IPS-18a (cell line): ENCODE measurements around the gene KPTN.

ENCODE experiments used
- H3K27ac ChIP-seq: one replicate; pipeline ENCODE4 v1.5.1; 2013; ENCODE audit warnings: low read length
- H3K27me3 ChIP-seq: one replicate; pipeline ENCODE4 v1.6.1; 2013; ENCODE audit warnings: mild to moderate bottlenecking, low read length; ENCODE audit not compliant: control insufficient read depth, insufficient read depth
- H3K36me3 ChIP-seq: one replicate; pipeline ENCODE4 v1.6.1; 2013; ENCODE audit warnings: low read depth, low read length; ENCODE audit not compliant: control insufficient read depth
- H3K4me1 ChIP-seq: one replicate; pipeline ENCODE4 v1.6.1; 2013; ENCODE audit warnings: low read depth, low read length; ENCODE audit not compliant: control insufficient read depth
- H3K4me3 ChIP-seq: one replicate; pipeline ENCODE4 v1.5.1; 2013; ENCODE audit warnings: low read length
- H3K9ac ChIP-seq: one replicate; pipeline ENCODE4 v1.6.1; 2013; ENCODE audit warnings: mild to moderate bottlenecking, low read length, moderate library complexity
- H3K9me3 ChIP-seq: one replicate; pipeline ENCODE4 v1.6.1; 2013; ENCODE audit warnings: low read depth, low read length; ENCODE audit not compliant: control insufficient read depth

KPTN gene

GRCh38 chr19:47427241-47428176 is 56.5 kb downstream of the KPTN start:
- H3K4me3 ChIP-seq, result peak overlapping the region; percentile 56
- H3K27ac ChIP-seq, result peak overlapping the region; percentile 3
- no peaks in the 10 kb centered on the region for H3K9me3 ChIP-seq
- peak overlapping the region; percentile 15 for H3K9ac ChIP-seq
- H3K27me3 ChIP-seq, result peaks cover 37% of the 10 kb centered on the region
- peaks cover 6% of the 10 kb centered on the region for H3K4me1 ChIP-seq
- H3K36me3 ChIP-seq, result no peaks in the 10 kb centered on the region
